Fibroblast of mammary gland (primary cell): ENCODE measurements around the gene MFSD2A.
"Not testable (repeated sequence)": the region's sequence is repeated elsewhere in the genome, so short reads cannot be mapped to it uniquely, and the experiment has no call there.

Experiments
- DNase-seq: peaks from one replicate; pipeline ENCODE4 v3.0.0-alpha.2; 2010; ENCODE audit warnings: low read depth
- H3K4me3 ChIP-seq: 2 replicates; pipeline ENCODE4 v1.5.1; 2011; ENCODE audit warnings: low read depth, mild to moderate bottlenecking, low read length, moderate library complexity; ENCODE audit not compliant: control insufficient read depth
- TF ChIP-seq, protein P1 (sequence below): conservative IDR thresholded peaks from 2 replicates; pipeline ENCODE4 v1.5.1; 2011; ENCODE audit warnings: low read depth, low read length, inconsistent platforms; ENCODE audit not compliant: control insufficient read depth, insufficient read depth

MFSD2A gene

DNA sequence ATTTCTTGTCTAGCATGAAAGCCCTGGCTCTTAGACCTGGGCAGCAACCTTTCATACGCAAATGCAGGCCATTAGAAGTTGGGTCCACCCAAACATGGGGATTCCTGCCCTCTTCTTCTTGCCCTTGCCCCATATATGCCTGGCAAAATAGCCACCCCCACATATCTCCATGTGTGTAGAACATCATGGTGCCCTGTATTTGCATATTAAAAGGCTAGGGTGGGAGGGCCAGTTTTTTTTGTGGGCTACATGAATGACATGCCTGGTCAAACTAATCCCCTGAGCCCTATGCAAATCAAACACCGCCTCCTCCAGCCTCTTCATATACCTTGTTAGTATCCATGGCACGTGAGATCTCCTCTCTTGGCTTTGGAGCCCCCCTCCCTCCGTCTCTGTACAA lies 24.7 kb downstream of the MFSD2A start:
- H3K4me3 ChIP-seq: no peak overlapping the region
- TF ChIP-seq, protein P1, sequence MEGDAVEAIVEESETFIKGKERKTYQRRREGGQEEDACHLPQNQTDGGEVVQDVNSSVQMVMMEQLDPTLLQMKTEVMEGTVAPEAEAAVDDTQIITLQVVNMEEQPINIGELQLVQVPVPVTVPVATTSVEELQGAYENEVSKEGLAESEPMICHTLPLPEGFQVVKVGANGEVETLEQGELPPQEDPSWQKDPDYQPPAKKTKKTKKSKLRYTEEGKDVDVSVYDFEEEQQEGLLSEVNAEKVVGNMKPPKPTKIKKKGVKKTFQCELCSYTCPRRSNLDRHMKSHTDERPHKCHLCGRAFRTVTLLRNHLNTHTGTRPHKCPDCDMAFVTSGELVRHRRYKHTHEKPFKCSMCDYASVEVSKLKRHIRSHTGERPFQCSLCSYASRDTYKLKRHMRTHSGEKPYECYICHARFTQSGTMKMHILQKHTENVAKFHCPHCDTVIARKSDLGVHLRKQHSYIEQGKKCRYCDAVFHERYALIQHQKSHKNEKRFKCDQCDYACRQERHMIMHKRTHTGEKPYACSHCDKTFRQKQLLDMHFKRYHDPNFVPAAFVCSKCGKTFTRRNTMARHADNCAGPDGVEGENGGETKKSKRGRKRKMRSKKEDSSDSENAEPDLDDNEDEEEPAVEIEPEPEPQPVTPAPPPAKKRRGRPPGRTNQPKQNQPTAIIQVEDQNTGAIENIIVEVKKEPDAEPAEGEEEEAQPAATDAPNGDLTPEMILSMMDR: no peak
- DNase-seq: no peak

DNA sequence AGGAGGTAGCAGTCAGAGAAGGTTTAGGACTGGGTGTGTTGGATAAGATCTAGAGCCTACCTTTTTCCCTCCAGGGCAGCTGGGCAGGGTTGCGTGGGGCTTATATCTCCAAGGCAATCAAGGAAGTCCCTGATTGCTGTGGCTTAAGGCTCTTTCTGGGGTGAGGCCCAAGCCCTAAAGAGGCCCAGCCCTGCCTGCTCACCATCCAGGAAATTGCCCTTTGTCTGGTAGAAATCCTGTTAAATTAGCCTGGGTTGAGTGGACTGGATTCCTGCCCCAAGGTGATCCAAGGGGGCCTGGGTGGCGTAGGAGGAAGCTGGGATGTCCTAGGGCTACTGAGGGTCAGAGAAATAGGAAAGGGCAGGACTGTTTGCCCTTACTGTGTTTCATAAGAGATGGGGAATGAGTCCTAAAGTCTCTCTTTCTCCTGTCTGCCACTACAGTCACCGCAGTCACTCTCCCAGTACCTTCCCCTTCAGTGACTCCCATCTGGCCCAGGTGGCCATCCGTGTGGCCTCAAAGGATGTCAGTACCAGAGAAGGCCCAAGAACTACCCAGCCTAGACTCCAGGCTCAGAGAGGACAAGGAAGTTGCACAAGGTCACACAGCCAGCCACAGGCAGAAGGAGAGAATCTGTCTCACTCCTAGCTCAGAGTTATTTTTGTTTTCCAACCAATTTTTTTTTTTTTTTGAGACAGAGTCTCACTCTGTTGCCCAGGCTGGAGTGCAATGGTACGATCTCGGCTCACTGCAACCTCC lies 25.8 kb downstream of the MFSD2A start:
- TF ChIP-seq, protein P1: no peak
- no peak overlapping the region for H3K4me3 ChIP-seq
- no peak for DNase-seq

DNA sequence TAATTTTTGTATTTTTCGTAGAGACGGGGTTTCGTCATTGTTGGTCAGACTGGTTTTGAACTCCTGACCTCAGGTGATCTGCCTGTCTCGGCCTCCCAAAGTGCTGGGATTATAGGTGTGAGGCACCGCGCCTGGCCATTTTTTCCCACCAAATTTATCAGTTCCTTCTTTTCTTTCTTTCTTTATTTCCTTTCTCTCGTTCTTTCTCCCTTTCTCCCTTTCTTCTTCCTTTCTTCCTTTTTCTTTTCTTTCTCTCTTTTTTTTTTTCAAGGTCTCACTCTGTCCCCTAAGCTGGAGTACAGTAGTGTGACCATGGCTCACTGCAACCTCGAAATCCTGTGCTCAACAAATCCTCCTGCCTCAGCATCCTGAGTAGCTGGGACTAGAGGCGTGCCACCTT lies 26.4 kb downstream of the MFSD2A start:
- no peak overlapping the region for H3K4me3 ChIP-seq
- DNase-seq: no peak
- TF ChIP-seq, protein P1: no peak

DNA sequence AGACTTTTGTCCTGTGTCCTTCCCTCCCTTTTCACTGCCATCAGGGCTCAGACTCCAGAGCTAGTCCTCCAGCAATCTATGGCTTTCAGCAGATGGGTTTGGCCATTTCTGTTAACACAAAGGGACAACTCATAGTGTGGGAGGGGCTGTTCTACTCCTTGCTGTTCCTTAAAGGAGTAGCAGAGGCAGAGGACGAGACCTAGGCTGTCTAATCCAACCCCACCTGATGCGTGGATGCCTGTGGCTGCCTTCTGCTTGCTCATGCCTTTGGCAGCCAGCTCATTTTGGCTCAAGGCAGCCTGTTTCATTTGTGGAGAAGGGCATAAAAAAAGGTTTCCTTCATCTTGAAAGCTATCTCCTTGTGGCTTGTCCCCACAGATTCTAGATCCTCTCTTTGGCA lies 27.0 kb downstream of the MFSD2A start:
- peak; percentile 85 for DNase-seq
- H3K4me3 ChIP-seq: no peak overlapping the region

DNA sequence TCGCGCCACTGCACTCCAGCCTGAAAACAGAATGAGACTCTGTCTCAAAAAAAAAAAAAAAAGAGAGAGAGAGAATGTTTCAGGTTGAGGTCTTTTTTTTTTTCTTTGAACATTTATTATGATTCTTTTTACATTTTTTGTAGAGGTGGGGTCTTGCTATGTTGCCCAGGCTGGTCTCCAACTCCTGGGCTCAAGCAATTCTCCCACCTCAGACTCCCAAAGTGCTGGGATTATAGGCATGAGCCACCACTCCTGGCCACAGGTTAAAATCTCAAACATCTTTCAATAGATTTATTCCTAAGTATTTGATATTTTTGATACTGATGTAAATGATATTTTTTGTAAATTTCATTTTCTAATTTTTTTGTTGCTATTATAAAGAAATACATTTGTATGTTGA lies 29.5 kb downstream of the MFSD2A start:
- DNase-seq, H3K4me3 ChIP-seq: not testable (repeated sequence)

More for the DNA sequence above, 27.0 kb downstream of the MFSD2A start:
- TF ChIP-seq, protein P1: no peak

DNA sequence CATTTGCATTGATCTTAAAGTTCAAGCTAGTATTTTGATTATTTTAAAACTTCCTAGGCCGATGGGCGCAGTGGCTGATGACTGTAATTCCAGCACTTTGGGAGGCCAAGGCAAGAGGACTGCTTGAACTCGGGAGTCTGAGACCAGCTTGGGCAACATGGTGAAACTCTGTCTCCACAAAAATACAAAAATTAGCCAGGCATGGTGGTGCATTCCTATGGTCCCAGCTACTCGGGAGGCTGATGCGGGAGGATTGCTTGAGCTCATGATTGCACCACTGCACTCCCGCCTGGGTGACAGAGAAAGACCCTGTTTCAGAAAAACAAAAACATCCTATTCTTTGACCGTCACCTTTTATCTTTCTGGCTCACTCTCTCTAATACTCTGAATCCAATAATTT lies 30.0 kb downstream of the MFSD2A start:
- DNase-seq: no peak
- no peak overlapping the region for H3K4me3 ChIP-seq
- TF ChIP-seq, protein P1: no peak

DNA sequence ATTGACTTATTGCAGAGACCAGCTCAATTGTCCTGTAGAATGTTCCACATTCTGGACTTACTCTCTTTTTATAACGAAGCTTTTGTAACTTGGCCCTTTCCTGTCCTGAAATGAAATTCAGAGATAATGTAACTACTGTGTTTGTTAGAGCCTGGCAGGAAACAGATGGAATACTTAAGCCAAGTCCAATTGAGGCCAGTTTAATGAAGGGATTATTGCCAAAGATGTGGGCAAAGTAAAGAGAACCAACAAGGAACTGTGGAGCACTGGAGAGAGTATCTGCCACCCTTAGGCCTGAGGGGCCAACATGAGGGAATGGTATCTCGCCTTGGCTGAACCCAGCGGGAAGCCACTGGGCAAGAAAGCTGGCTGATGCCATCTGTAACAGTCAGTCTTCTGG lies 32.9 kb downstream of the MFSD2A start:
- TF ChIP-seq, protein P1: no peak
- H3K4me3 ChIP-seq: no peak overlapping the region
- DNase-seq: no peak
